ENCODE data around the gene ADTRP.

Gene ADTRP

GRCh38 chr6:11755725-11756124 lies 22.9 kb downstream of the ADTRP start:
- no peak for DNase-seq (ENCODE audit: low read depth in 2 of 2)

GRCh38 chr6:11754625-11755271 lies 23.9 kb downstream of the ADTRP start:
- no peak for DNase-seq (ENCODE audit: low read depth in 2 of 2)

- DNase-seq (ENCODE audit: low read depth in 2 of 2) = no peak
Observed at GRCh38 chr6:11753798-11754197, 24.8 kb downstream of the ADTRP start.

GRCh38 chr6:11752360-11752759 lies 26.2 kb downstream of the ADTRP start:
- DNase-seq (ENCODE audit: low read depth in 2 of 2) = no peak

- no peak for DNase-seq (ENCODE audit: low read depth in 2 of 2)
Observed at GRCh38 chr6:11750682-11751081, 27.9 kb downstream of the ADTRP start.

GRCh38 chr6:11748591-11749210 lies 29.9 kb downstream of the ADTRP start:
- no peak for DNase-seq (ENCODE audit: low read depth in 2 of 2)

GRCh38 chr6:11747021-11747420 lies 31.6 kb downstream of the ADTRP start:
- DNase-seq (ENCODE audit: low read depth in 2 of 2) = no peak

GRCh38 chr6:11744753-11745152 lies 33.9 kb downstream of the ADTRP start:
- no peak for DNase-seq (ENCODE audit: low read depth in 2 of 2)

- DNase-seq (ENCODE audit: low read depth in 2 of 2) = no peak
Observed at GRCh38 chr6:11744101-11744500, 34.5 kb downstream of the ADTRP start.

GRCh38 chr6:11740875-11741274 lies 37.7 kb downstream of the ADTRP start:
- no peak for DNase-seq (ENCODE audit: low read depth in 2 of 2)

GRCh38 chr6:11738661-11739375 lies 39.8 kb downstream of the ADTRP start:
- no peak for DNase-seq (ENCODE audit: low read depth in 2 of 2)

GRCh38 chr6:11738234-11738633 lies 40.4 kb downstream of the ADTRP start:
- no peak for DNase-seq (ENCODE audit: low read depth in 2 of 2)

GRCh38 chr6:11736601-11737000 lies 42.0 kb downstream of the ADTRP start:
- DNase-seq (ENCODE audit: low read depth in 2 of 2) = no peak

GRCh38 chr6:11734861-11735613 lies 43.6 kb downstream of the ADTRP start:
- DNase-seq (ENCODE audit: low read depth in 2 of 2) = no peak

GRCh38 chr6:11732036-11732631 lies 46.5 kb downstream of the ADTRP start:
- DNase-seq (ENCODE audit: low read depth in 2 of 2) = peak in 1 of 2 donors; percentile 20

GRCh38 chr6:11731423-11731822 lies 47.2 kb downstream of the ADTRP start:
- no peak for DNase-seq (ENCODE audit: low read depth in 2 of 2)

- DNase-seq (ENCODE audit: low read depth in 2 of 2) = no peak
Observed at GRCh38 chr6:11730641-11731040, 48.0 kb downstream of the ADTRP start.

- no peak for DNase-seq (ENCODE audit: low read depth in 2 of 2)
Observed at GRCh38 chr6:11729076-11729475, 49.5 kb downstream of the ADTRP start.

- no peak for DNase-seq (ENCODE audit: low read depth in 2 of 2)
Observed at GRCh38 chr6:11727998-11728961, 50.3 kb downstream of the ADTRP start.

GRCh38 chr6:11727346-11727997 lies 51.1 kb downstream of the ADTRP start:
- DNase-seq (ENCODE audit: low read depth in 2 of 2) = no peak

Measured in stimulated activated CD8-positive, alpha-beta memory T cell treated with anti-CD3 and anti-CD28 coated beads, Interleukin-7, amount 100 ng/mL, for 4 hours (primary cell).